Stimulated activated CD4-positive, alpha-beta T cell treated with anti-CD3 and anti-CD28 coated beads, TNF-alpha, amount 100 ng/mL, for 48 hours (primary cell): Measurements from ENCODE around the gene MRPL22.
A peak's percentile ranks its signal among the peaks of the same experiment; 100 is the strongest.
"Not testable (repeated sequence)": the region's sequence is repeated elsewhere in the genome, so short reads cannot be mapped to it uniquely, and the experiment has no call there.

ENCODE experiments used
- DNase-seq, 3 donors: peaks; one replicate each; pipeline ENCODE4 v3.0.0-alpha.2; 2020; ENCODE audit warnings: low read depth in 3 of 3

The MRPL22 gene

GRCh38 chr5:154993461-154993860, 52.6 kb downstream of the MRPL22 start:
- no peak for DNase-seq

GRCh38 chr5:154995679-154996078, 54.8 kb downstream of the MRPL22 start:
- no peak for DNase-seq

DNA sequence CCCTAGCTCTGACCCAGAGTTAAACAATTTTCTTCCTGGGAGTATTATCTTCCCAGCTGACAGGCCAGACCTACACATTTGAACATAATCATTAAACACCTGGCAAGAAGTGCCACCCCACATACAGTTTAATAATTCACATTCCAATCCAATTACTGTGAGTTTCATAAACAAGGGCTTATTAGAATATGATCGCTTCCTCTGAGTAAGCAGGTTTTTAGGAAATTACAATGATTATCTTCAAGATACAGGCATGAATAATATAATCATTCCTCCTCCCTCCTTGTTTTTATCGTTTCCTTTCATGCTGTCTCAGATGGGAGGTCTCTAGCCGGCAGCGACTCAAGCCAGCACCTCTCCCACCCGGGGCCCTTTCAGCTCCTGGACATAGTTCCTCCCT, 56.9 kb downstream of the MRPL22 start:
- DNase-seq, result no peak

GRCh38 chr5:154999865-155000264, 59.0 kb downstream of the MRPL22 start:
- no peak for DNase-seq

DNA sequence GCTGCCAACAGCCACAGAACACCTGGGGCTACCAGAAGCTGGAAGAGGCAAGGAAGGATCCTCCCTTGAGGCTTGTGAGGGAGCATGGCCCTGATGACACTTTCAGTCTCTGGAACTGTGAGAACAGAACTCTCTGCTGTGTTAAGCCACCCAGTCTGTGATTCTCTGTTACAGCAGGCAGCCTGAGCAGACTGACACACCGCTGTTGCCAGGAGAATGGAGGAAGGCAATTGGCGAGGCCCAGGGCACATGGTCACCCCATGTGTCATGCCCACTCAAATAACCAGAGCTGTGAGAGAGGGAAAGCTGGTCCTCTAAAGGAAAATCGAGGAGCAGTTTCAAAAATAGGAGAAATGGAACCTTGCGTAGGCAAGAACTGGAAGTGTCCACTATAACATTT, 60.6 kb downstream of the MRPL22 start:
- no peak for DNase-seq

DNA sequence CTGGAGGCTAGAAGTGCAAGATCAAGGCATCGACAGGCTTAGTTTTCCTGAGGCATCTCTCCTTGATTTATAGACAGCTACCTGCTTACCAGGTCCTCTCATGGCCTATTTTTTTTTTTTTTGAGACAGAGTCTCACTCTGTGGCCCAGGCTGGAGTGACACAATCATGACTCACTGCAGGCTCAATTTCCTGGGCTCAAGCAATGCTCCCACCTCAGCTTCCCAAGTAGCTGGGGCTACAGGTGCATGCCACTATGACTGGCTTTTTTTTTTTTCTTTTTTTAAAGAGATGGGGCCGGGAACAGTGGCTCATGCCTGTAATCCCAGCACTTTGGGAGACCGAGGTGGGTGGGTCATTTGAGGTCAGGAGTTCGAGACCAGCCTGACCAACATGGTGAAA, 61.8 kb downstream of the MRPL22 start:
- not testable (repeated sequence) for DNase-seq

DNA sequence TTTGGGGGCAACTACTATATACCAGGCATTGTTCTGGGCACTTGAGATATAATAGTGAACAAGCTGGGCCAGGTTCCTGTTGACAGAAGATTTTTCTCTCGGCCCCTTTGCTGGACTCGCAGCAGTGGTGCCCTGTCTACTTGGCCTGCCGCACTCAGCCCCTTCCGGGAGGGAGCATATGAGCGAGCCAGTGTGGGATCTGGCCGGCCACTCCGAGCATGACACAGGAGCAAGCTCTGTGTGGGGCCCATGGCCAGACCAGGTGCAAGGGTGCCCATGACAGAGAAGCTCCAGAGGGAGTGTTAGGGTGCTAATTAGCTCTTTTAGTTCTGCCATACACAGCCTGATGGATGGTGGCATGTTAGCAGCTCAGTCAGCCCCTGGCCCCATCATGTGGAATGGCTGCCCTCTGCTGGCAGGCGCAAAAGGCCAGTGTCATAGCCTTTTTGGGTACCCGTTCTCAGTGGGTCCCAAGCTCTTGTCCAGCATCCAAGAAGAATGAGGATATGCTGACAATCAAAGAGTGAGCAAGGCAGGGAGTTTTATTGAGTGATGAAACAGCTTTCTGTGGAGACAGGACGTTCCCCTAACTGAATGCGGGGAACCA, 63.4 kb downstream of the MRPL22 start:
- peak in 2 of 3 donors; percentile 7 for DNase-seq

DNA sequence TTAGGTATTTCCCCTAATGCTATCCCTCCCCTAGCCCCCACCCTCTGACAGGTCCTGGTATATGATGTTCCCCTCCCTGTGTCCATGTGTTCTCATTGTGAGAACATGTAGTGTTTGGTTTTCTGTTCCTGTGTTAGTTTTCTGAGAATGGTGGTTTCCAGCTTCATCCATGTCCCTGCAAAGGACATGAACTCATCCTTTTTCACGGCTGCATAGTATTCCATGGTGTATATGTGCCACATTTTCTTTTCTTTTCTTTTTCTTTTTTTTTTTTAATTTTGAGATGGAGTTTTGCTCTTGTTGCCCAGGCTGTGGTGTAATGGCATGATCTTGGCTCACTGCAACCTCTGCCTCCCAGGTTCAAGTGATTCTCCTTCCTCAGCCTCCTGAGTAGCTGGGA, 65.4 kb downstream of the MRPL22 start:
- not testable (repeated sequence) for DNase-seq

DNA sequence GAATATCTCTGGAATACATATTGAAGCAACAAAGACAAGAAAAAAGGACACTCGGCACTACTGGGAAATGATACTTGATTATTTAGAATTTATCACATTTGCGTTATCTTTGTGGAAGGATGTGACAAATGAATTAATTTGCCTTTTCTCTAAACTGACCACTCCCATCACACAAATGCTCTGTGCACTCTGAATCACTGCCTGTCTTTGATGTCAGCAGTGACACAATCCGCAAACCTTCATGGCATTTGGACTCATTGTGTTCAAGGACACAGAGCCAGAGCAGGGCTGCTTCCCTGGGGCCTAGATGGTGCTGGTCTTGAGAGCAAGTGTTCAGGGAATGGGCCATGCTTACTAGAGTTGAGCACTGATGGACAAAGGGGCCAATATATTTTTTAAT, 67.8 kb downstream of the MRPL22 start:
- no peak for DNase-seq

DNA sequence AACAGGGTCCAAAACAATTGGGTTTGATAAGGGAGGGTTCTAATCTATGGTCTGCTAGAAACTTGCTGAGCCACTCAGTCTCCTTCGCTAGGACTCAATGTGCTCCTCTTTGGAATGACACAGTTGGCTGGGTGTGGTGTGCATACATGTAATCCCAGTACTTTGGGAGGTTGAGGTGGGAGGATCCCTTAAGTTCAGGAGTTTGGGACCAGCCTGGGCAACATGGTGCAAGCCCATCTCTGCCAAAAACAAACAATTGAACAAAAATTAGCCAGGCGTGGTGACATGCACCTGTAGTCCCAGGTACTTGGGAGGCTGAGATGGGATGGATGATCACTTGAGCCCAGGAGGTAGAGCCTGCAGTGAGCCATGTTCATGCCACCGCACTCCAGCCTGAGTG, 70.0 kb downstream of the MRPL22 start:
- DNase-seq, result no peak

DNA sequence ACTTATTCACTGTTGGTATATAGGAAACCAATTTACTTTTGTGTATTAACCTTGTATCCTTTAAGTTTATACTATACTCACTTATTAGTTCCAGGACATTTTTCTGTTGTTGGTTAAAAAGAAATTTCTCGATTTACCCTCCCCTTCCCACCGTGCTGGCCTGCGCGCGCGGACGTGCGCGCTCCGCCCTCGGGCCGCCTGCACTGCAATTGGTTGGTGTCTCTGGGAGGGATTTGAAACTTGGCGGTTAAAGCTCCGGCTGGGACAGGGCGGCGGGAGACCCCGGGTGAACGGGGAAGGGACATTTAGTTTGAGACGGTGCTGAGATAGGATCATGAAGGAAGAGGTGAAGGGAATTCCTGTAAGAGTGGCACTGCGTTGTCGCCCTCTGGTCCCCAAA, 72.7 kb downstream of the MRPL22 start, which contains the start of gene KIF4B:
KIF4B (plus strand) TSS at position 230 of the 400 bp plus-strand sequence; CDS start at position 335, 105 bp downstream.
- DNase-seq, result no peak

GRCh38 chr5:155015239-155015638, 74.4 kb downstream of the MRPL22 start:
- no peak for DNase-seq

- DNase-seq, result no peak
Measured at GRCh38 chr5:155017610-155018009, 76.7 kb downstream of the MRPL22 start.
